K562 (cell line): ENCODE data around the gene VPS9D1. TPM values are rescaled to one million over a fixed set of nuclear protein-coding genes. Genes with fewer than 3 reads are reported as not detected.

Source experiments
- BDP1 ChIP-seq: IDR thresholded peaks from 3 replicates; pipeline ENCODE4 v1.6.1; 2011; ENCODE audit not compliant: insufficient read length, insufficient read depth
- DNMT1 ChIP-seq: fragments of 450-650 bp; IDR thresholded peaks from 2 replicates; pipeline ENCODE4 v1.6.1; 2016; ENCODE audit warnings: antibody characterized with exemption, mild to moderate bottlenecking
- ELF4 ChIP-seq: fragments of 450-650 bp; formaldehyde crosslinking; IDR thresholded peaks from 2 replicates; pipeline ENCODE4 v1.4.0; 2022; ENCODE audit warnings: missing genetic modification characterization
- ELK3 ChIP-seq: fragments of 450-650 bp; formaldehyde crosslinking; IDR thresholded peaks from 2 replicates; pipeline ENCODE4 v1.4.0; 2020; ENCODE audit warnings: mild to moderate bottlenecking
- GABPB2 ChIP-seq: fragments of 250-450 bp; sonication (Bioruptor Pico); conservative IDR thresholded peaks from 2 replicates; pipeline ENCODE4 v1.5.1; 2021; ENCODE audit warnings: mild to moderate bottlenecking
- MAZ ChIP-seq, 2 experiments: fragments of 450-650 bp in 1 of 2; sonication (generic) in 1 of 2; formaldehyde crosslinking; IDR thresholded peaks in 1 of 2; conservative IDR thresholded peaks in 1 of 2; 2 replicates each; pipeline versions ENCODE4 v1.4.0 to v1.5.0; 2020; ENCODE audit warnings: mild to moderate bottlenecking in 1 of 2, missing genetic modification reagents in 1 of 2
- NFXL1 ChIP-seq: fragments of 450-650 bp; formaldehyde crosslinking; IDR thresholded peaks from 2 replicates; pipeline ENCODE4 v1.4.0; 2021; ENCODE audit warnings: mild to moderate bottlenecking
- SMAD3 ChIP-seq: fragments of 450-650 bp; formaldehyde crosslinking; conservative IDR thresholded peaks from 2 replicates; pipeline ENCODE4 v1.4.0; 2020; ENCODE audit warnings: mild to moderate bottlenecking
- TRIM24 ChIP-seq, 2 experiments: fragments of 450-650 bp; IDR thresholded peaks; 2 replicates each; pipeline ENCODE4 v1.6.1; 2016
- ZNF311 ChIP-seq: fragments of 250-450 bp; sonication (Bioruptor Pico); IDR thresholded peaks from 2 replicates; pipeline ENCODE4 v1.4.0; 2020; ENCODE audit warnings: mild to moderate bottlenecking, moderate library complexity
- ZNF324 ChIP-seq: fragments of 250-450 bp; sonication (Bioruptor Pico); IDR thresholded peaks from 2 replicates; pipeline ENCODE4 v1.4.0; 2020; ENCODE audit warnings: mild to moderate bottlenecking
- polyA plus RNA-seq, 8 experiments: library from polyadenylated mRNA; depleted of rRNA in 4 of 8; stranded (reverse) in 5 of 8; unstranded in 3 of 8; fragments of >200 nt; fragmentation: Nextera tagmentation in 2 of 8; fragmentation: Illumina TruSeq in 1 of 8; extraction: Ambion mirVana in 2 of 8; extraction: Trizol in 1 of 8; gene quantifications; 2 replicates each; pipeline versions ENCODE4 v1.2.1 to v1.2.3, GENCODE V29; 2011 to 2014; ENCODE audit warnings: inconsistent platforms in 1 of 8, missing spikeins in 1 of 8
- total RNA-seq, 7 experiments: library from RNA; depleted of rRNA in 6 of 7; stranded (reverse); fragments of >200 nt in 6 of 7; fragmentation: Illumina TruSeq in 2 of 7; extraction: Trizol in 2 of 7; gene quantifications; 2 replicates each; pipeline versions ENCODE4 v1.2.1 to v1.2.3, GENCODE V29; 2011 to 2021; ENCODE audit warnings: low replicate concordance in 1 of 7
- TF ChIP-seq, protein P1 (sequence below), 2 experiments: fragments of 450-650 bp; IDR thresholded peaks; 2 replicates each; pipeline ENCODE4 v1.6.1; 2016; ENCODE audit warnings: mild to moderate bottlenecking in 2 of 2, borderline replicate concordance in 1 of 2, low read depth in 1 of 2, moderate library complexity in 1 of 2
- TF ChIP-seq, protein P2 (sequence below), 3 experiments: fragments of 200-800 bp in 1 of 3; sonication (Bioruptor generic) in 1 of 3; sonication (generic) in 1 of 3; formaldehyde crosslinking in 1 of 3; IDR thresholded peaks; 2 replicates each; pipeline versions ENCODE4 v1.6.1 to v1.8.0; 2016 to 2022; ENCODE audit warnings: mild to moderate bottlenecking in 2 of 3, missing compliant biosample characterization in 2 of 3, missing genetic modification characterization in 2 of 3, missing genetic modification reagents in 1 of 3
- TF ChIP-seq, protein P3 (sequence below): fragments of 250-450 bp; sonication (Bioruptor Pico); IDR thresholded peaks from 2 replicates; pipeline ENCODE4 v1.9.0; 2021; ENCODE audit warnings: mild to moderate bottlenecking, inconsistent platforms

The VPS9D1 gene
- total and polyA plus RNA-seq, 9 of the 15 experiments (the other 6 are each of a cell fraction or from before 2014, with no cell fraction given) = 0.33 to 3.1 (median 1.1) TPM

GRCh38 chr16:89657442-89658220 is 63.1 kb downstream of the VPS9D1 start, which contains the start of the genes CHMP1A and SPATA33 (continued):
- TF ChIP-seq, protein P1, sequence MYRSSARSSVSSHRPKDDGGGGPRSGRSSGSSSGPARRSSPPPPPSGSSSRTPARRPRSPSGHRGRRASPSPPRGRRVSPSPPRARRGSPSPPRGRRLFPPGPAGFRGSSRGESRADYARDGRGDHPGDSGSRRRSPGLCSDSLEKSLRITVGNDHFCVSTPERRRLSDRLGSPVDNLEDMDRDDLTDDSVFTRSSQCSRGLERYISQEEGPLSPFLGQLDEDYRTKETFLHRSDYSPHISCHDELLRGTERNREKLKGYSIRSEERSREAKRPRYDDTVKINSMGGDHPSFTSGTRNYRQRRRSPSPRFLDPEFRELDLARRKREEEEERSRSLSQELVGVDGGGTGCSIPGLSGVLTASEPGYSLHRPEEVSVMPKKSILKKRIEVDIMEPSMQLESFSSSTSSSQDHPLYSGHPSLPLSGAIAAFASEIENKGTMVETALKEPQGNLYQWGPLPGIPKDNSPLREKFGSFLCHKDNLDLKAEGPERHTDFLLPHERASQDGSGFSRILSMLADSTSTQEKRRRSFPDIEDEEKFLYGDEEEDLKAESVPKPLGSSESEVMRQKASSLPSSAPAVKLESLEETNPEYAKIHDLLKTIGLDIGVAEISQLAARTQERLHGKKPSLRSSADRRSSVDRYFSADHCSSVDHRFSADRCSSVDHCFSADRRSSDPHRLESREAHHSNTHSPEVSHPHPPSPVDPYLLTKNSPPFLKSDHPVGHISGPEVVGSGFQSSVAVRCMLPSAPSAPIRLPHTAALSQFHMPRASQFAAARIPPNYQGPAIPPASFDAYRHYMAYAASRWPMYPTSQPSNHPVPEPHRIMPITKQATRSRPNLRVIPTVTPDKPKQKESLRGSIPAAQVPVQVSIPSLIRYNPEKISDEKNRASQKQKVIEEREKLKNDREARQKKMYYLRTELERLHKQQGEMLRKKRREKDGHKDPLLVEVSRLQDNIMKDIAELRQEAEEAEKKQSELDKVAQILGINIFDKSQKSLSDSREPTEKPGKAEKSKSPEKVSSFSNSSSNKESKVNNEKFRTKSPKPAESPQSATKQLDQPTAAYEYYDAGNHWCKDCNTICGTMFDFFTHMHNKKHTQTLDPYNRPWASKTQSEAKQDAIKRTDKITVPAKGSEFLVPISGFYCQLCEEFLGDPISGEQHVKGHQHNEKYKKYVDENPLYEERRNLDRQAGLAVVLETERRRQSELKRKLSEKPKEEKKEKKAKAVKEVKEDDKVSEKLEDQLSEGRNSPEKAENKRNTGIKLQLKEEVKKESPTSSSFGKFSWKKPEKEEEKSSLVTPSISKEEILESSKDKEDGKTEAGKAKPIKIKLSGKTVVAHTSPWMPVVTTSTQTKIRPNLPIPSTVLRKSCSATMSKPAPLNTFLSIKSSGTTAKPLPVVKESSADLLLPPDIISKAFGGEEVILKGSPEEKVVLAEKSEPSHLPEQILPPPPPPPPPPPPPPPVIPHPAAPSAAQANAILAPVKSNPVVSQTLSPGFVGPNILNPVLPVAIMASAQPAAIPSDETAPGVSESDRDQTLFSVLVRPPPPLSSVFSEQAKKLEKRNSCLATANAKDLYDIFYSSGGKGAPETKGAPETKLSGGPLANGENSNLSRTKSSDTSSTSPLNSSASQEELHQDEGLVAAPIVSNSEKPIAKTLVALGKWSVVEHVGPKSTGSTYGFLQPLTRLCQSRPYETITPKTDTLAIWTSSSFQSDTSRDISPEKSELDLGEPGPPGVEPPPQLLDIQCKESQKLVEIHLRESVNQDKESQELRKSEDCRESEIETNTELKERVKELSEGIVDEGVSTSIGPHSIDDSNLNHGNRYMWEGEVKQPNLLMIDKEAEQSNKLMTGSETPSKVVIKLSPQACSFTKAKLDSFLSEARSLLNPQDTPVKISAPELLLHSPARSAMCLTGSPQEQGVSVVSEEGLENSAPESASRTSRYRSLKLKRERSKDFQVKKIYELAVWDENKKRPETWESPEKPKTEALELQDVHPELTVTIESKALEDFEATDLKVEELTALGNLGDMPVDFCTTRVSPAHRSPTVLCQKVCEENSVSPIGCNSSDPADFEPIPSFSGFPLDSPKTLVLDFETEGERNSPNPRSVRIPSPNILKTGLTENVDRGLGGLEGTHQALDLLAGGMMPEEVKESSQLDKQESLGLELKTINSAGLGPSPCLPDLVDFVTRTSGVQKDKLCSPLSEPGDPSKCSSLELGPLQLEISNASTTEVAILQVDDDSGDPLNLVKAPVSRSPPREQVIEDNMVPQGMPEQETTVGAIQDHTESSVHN (IDR thresholded peaks at IDR 0.05; ENCODE audit: borderline replicate concordance in 1 of 2, low read depth in 1 of 2) = no peak
- TF ChIP-seq DNMT1 = no peak
- TF ChIP-seq MAZ (CRISPR knock-in tag; conservative IDR thresholded peaks at IDR 0.05 in 1 of 2, IDR thresholded peaks at IDR 0.05 in 1 of 2) = peak; percentile 84 to 88; a peak in 3 of 4 replicates
- no peak for TF ChIP-seq NFXL1 (CRISPR knock-in tag)
- no peak for TF ChIP-seq BDP1
- TF ChIP-seq TRIM24 (IDR thresholded peaks at IDR 0.05) = no peak
- TF ChIP-seq SMAD3 (CRISPR knock-in tag) = no peak
- no peak for TF ChIP-seq ZNF311 (CRISPR knock-in tag)
- TF ChIP-seq ZNF324 = peak; percentile 99
- no peak for TF ChIP-seq GABPB2 (CRISPR knock-in tag)
- TF ChIP-seq, protein P2, sequence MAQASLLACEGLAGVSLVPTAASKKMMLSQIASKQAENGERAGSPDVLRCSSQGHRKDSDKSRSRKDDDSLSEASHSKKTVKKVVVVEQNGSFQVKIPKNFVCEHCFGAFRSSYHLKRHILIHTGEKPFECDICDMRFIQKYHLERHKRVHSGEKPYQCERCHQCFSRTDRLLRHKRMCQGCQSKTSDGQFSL (CRISPR knock-in tag; IDR thresholded peaks at IDR 0.05) = no peak; the same call in 1 of the 2 replicates
- TF ChIP-seq, protein P2 (tag; IDR thresholded peaks at IDR 0.05) = no peak
- TF ChIP-seq, protein P3, sequence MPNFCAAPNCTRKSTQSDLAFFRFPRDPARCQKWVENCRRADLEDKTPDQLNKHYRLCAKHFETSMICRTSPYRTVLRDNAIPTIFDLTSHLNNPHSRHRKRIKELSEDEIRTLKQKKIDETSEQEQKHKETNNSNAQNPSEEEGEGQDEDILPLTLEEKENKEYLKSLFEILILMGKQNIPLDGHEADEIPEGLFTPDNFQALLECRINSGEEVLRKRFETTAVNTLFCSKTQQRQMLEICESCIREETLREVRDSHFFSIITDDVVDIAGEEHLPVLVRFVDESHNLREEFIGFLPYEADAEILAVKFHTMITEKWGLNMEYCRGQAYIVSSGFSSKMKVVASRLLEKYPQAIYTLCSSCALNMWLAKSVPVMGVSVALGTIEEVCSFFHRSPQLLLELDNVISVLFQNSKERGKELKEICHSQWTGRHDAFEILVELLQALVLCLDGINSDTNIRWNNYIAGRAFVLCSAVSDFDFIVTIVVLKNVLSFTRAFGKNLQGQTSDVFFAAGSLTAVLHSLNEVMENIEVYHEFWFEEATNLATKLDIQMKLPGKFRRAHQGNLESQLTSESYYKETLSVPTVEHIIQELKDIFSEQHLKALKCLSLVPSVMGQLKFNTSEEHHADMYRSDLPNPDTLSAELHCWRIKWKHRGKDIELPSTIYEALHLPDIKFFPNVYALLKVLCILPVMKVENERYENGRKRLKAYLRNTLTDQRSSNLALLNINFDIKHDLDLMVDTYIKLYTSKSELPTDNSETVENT (CRISPR knock-in tag) = no peak
- peak; percentile 92 for TF ChIP-seq ELF4 (CRISPR knock-in tag)
- TF ChIP-seq ELK3 = no peak
